CD4-positive, alpha-beta T cell treated with Interleukin-10 for 1 hour (primary cell): ENCODE data around the gene STX4.
"Not testable (repeated sequence)": the region's sequence is repeated elsewhere in the genome, so short reads cannot be mapped to it uniquely, and the experiment has no call there.

Experiments used
- DNase-seq: peaks from one replicate; pipeline ENCODE4 v3.0.0-alpha.2; 2020

STX4 gene

GRCh38 chr16:30998852-30999761, 34.3 kb upstream of the STX4 start:
- no peak for DNase-seq

- no peak for DNase-seq
Observed at GRCh38 chr16:31000671-31001382, 32.5 kb upstream of the STX4 start.

GRCh38 chr16:31001507-31002249, 31.7 kb upstream of the STX4 start:
- DNase-seq, result no peak

- no peak for DNase-seq
Observed at GRCh38 chr16:31002250-31002700, 31.1 kb upstream of the STX4 start.

GRCh38 chr16:31002862-31003341, 30.5 kb upstream of the STX4 start:
- DNase-seq, result no peak

- no peak for DNase-seq
Observed at GRCh38 chr16:31003744-31004143, 29.6 kb upstream of the STX4 start.

GRCh38 chr16:31004658-31005057, 28.7 kb upstream of the STX4 start:
- no peak for DNase-seq

- DNase-seq, result no peak
Observed at GRCh38 chr16:31005350-31006085, 27.8 kb upstream of the STX4 start.

GRCh38 chr16:31006086-31006385, 27.3 kb upstream of the STX4 start:
- no peak for DNase-seq

GRCh38 chr16:31006589-31006988, 26.8 kb upstream of the STX4 start:
- no peak for DNase-seq

- no peak for DNase-seq
Observed at GRCh38 chr16:31007684-31008083, 25.7 kb upstream of the STX4 start.

GRCh38 chr16:31008149-31008548, 25.2 kb upstream of the STX4 start:
- no peak for DNase-seq

- no peak for DNase-seq
Observed at GRCh38 chr16:31008551-31008950, 24.8 kb upstream of the STX4 start.

- no peak for DNase-seq
Observed at GRCh38 chr16:31009120-31009519, 24.2 kb upstream of the STX4 start.

- no peak for DNase-seq
Observed at GRCh38 chr16:31009894-31010584, 23.3 kb upstream of the STX4 start.

- DNase-seq, result peak; percentile 50
Observed at GRCh38 chr16:31010585-31011325, 22.6 kb upstream of the STX4 start, which contains the start of gene STX1B. Gene STX1B (minus strand): TSS chr16:31010638. CDS start chr16:31010396, 242 bp downstream.

- DNase-seq, result not testable (repeated sequence)
Observed at GRCh38 chr16:31011815-31012214, 21.5 kb upstream of the STX4 start.

- not testable (repeated sequence) for DNase-seq
Observed at GRCh38 chr16:31013292-31013691, 20.1 kb upstream of the STX4 start.

- no peak for DNase-seq
Observed at GRCh38 chr16:31016018-31016417, 17.3 kb upstream of the STX4 start.

- DNase-seq, result not testable (repeated sequence)
Observed at GRCh38 chr16:31017756-31018155, 15.6 kb upstream of the STX4 start.

- no peak for DNase-seq
Observed at GRCh38 chr16:31020536-31020935, 12.8 kb upstream of the STX4 start.
